NCI-H187 treated with DMSO at 0.1 percent for 48 hours (cell line): ENCODE data around the gene MLN.

Experiments
- DNase-seq: peaks from one replicate; lab custom pipeline; 2025; lab: John Stamatoyannopoulos, UW

The MLN gene

GRCh38 chr6:33752646-33753015, 51.2 kb downstream of the MLN start:
- no peak for DNase-seq

GRCh38 chr6:33751771-33752645, 51.8 kb downstream of the MLN start:
- peak; percentile 91 for DNase-seq

- no peak for DNase-seq
Observed at GRCh38 chr6:33750244-33750991, 53.4 kb downstream of the MLN start.

- no peak for DNase-seq
Observed at GRCh38 chr6:33749401-33749800, 54.4 kb downstream of the MLN start.

- no peak for DNase-seq
Observed at GRCh38 chr6:33748841-33749240, 55.0 kb downstream of the MLN start.

- no peak for DNase-seq
Observed at GRCh38 chr6:33747823-33748222, 56.0 kb downstream of the MLN start.

- DNase-seq, result no peak
Observed at GRCh38 chr6:33746651-33747100, 57.1 kb downstream of the MLN start, which contains the start of gene IP6K3. Gene IP6K3, minus strand, starts transcription at chr6:33746905. Its CDS starts 11,429 bp downstream, at chr6:33735476.

GRCh38 chr6:33746036-33746600, 57.7 kb downstream of the MLN start:
- no peak for DNase-seq

GRCh38 chr6:33745548-33745947, 58.3 kb downstream of the MLN start:
- DNase-seq, result no peak

- DNase-seq, result no peak
Observed at GRCh38 chr6:33744895-33745546, 58.8 kb downstream of the MLN start.
